Loucy (cell line): ENCODE results near the gene C2CD4D.

Source experiments
- H2AFZ ChIP-seq: fragments of 200-600 bp; sonication (generic); 2 replicates; pipeline ENCODE4 v1.6.0; 2016; ENCODE audit warnings: antibody characterized with exemption, mild to moderate bottlenecking, low read length, moderate library complexity
- H3F3A ChIP-seq: fragments of 200-600 bp; 2 replicates; pipeline ENCODE4 v1.6.0; 2016; ENCODE audit warnings: antibody characterized with exemption, low read depth, mild to moderate bottlenecking
- H3K27me3 ChIP-seq: fragments of 200-600 bp; sonication (generic); 2 replicates; pipeline ENCODE4 v1.6.1; 2014; ENCODE audit warnings: low read length, mild to moderate bottlenecking; ENCODE audit not compliant: insufficient read depth, poor library complexity, severe bottlenecking
- H3K36me3 ChIP-seq: fragments of 200-600 bp; sonication (generic); 2 replicates; pipeline ENCODE4 v1.6.1; 2016; ENCODE audit warnings: low read length; ENCODE audit not compliant: insufficient read depth
- H3K4me1 ChIP-seq: fragments of 200-600 bp; sonication (generic); 2 replicates; pipeline ENCODE4 v1.5.1; 2014; ENCODE audit warnings: low read length, mild to moderate bottlenecking; ENCODE audit not compliant: insufficient read depth, poor library complexity, severe bottlenecking
- H3K4me2 ChIP-seq: fragments of 200-600 bp; sonication (generic); 2 replicates; pipeline ENCODE4 v1.6.0; 2014; ENCODE audit warnings: antibody characterized with exemption, low read length, low read depth, mild to moderate bottlenecking; ENCODE audit not compliant: poor library complexity, severe bottlenecking
- H3K4me3 ChIP-seq: fragments of 200-600 bp; sonication (generic); 2 replicates; pipeline ENCODE4 v1.5.1; 2014; ENCODE audit warnings: low read length, mild to moderate bottlenecking, mixed read lengths; ENCODE audit not compliant: poor library complexity, severe bottlenecking
- H3K79me2 ChIP-seq: fragments of 200-600 bp; sonication (generic); 2 replicates; pipeline ENCODE4 v1.6.1; 2014; ENCODE audit warnings: low read length; ENCODE audit not compliant: insufficient read depth
- H3K9ac ChIP-seq: fragments of 200-600 bp; sonication (generic); 2 replicates; pipeline ENCODE4 v1.6.0; 2014; ENCODE audit warnings: mild to moderate bottlenecking, low read depth, low read length, moderate library complexity; ENCODE audit not compliant: poor library complexity, severe bottlenecking
- H3K9me2 ChIP-seq: fragments of 200-600 bp; sonication (generic); replicated peaks from 2 replicates; pipeline ENCODE4 v1.6.1; 2016; ENCODE audit warnings: low read depth, low read length, mixed read lengths
- H3K9me3 ChIP-seq: fragments of 200-600 bp; sonication (generic); 2 replicates; pipeline ENCODE4 v1.6.1; 2014; ENCODE audit warnings: mild to moderate bottlenecking, antibody characterized with exemption, low read length, low read depth; ENCODE audit not compliant: insufficient read depth
- H4K20me1 ChIP-seq: fragments of 200-600 bp; sonication (generic); 2 replicates; pipeline ENCODE4 v1.6.0; 2014; ENCODE audit warnings: antibody characterized with exemption, low read length, mild to moderate bottlenecking; ENCODE audit not compliant: insufficient read depth, poor library complexity, severe bottlenecking
- EZH2phosphoT487 ChIP-seq: fragments of 200-600 bp; IDR thresholded peaks from 2 replicates; pipeline ENCODE4 v1.6.1; 2018; ENCODE audit warnings: antibody characterized with exemption, mild to moderate bottlenecking, moderate library complexity, borderline replicate concordance
- TF ChIP-seq, protein P1 (sequence below): fragments of 200-600 bp; sonication (generic); conservative IDR thresholded peaks from 2 replicates; pipeline ENCODE4 v1.5.1; 2014; ENCODE audit warnings: mild to moderate bottlenecking, antibody characterized with exemption, low read length

C2CD4D gene

DNA sequence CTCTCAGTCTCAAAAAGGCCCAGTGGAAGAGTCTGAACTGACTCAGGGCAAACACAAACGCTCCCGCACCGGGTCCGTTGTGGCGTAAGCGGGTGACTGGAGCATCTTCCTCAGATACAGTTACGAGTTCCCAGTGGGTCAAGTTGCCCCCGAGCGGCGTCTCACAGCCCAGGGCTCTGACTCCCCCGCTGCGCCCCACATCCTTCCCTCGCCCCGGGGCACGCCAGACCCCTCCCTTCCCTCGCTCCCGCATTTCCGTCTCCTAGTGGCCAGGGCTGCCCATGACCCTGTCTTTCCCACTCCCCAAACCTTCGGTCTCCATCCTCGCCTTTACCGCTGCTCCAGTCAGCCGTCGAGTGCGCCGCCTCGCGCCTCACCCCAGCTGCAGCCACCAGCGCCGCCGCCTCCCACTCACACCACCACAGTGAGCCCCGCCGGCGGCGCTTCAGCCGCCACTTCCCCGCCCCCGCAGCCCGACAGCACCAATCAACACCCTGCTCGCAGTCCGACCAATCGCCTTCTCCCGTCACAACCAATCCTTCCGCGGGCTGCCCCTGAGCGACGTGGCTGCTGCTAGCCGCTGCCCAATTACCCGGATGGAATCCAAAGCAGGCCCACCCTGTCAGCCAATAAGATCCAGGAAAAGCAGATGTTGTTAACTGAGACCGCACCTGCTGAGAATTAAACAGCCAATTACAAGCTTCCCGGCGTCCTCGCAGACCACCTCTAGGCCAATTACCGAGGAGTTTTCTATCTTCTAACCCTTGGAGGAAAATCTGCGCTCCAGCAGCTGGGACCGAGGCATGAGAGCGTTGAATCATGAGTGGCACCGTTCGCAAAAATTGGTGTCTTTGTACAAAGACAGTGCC is 49.3 kb downstream of the C2CD4D start, which contains the start of gene TDRKH:
TDRKH (minus strand) TSS at position 430 of the 869 bp plus-strand sequence. CDS start 7,478 bp downstream, outside the sequence.
- peaks cover 9% of the 10 kb centered on the region; the same call in 1 of the 2 replicates for H3K79me2 ChIP-seq
- no peaks in the 10 kb centered on the region for H3K36me3 ChIP-seq

More for the DNA sequence above, 49.3 kb downstream of the C2CD4D start, which contains the start of gene TDRKH:
- Histone ChIP-seq H3K27me3 (no peaks in the 10 kb centered on the region), H2AFZ (peak within 1 kb of the TSS; percentile 94), H4K20me1 (no peaks in the 10 kb centered on the region), H3K9me2 (no peaks in the 10 kb centered on the region), H3K9ac (peak within 1 kb of the TSS; percentile 66), H3F3A (no peaks in the 10 kb centered on the region), H3K4me1 (peaks cover 17% of the 10 kb centered on the region), H3K9me3 (no peaks in the 10 kb centered on the region), H3K4me3 (peak within 1 kb of the TSS; percentile 92), H3K4me2 (peak within 1 kb of the TSS; percentile 97)
- TF ChIP-seq, protein P1, sequence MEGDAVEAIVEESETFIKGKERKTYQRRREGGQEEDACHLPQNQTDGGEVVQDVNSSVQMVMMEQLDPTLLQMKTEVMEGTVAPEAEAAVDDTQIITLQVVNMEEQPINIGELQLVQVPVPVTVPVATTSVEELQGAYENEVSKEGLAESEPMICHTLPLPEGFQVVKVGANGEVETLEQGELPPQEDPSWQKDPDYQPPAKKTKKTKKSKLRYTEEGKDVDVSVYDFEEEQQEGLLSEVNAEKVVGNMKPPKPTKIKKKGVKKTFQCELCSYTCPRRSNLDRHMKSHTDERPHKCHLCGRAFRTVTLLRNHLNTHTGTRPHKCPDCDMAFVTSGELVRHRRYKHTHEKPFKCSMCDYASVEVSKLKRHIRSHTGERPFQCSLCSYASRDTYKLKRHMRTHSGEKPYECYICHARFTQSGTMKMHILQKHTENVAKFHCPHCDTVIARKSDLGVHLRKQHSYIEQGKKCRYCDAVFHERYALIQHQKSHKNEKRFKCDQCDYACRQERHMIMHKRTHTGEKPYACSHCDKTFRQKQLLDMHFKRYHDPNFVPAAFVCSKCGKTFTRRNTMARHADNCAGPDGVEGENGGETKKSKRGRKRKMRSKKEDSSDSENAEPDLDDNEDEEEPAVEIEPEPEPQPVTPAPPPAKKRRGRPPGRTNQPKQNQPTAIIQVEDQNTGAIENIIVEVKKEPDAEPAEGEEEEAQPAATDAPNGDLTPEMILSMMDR = peak; percentile 42
- TF ChIP-seq EZH2phosphoT487 = no peak
